Measurements from ENCODE around the gene MAPKAPK2.

- no peak for TF ChIP-seq CTCF (IDR thresholded peaks at IDR 0.05 in 8 of 11, conservative IDR thresholded peaks at IDR 0.05 in 3 of 11)
- TF ChIP-seq POLR2AphosphoS5 (IDR thresholded peaks at IDR 0.05) = no peak
Observed at GRCh38 chr1:206705191-206705590, 20.5 kb downstream of the MAPKAPK2 start.

All from spleen (tissue), 7 donors.